IMR-90 (cell line): ENCODE measurements around the gene WDR49. TPM values are rescaled to one million over a fixed set of nuclear protein-coding genes. Genes with fewer than 3 reads are reported as not detected.

Experiments used
- ATAC-seq: fragments of 200-7000 bp; cut with Tn5 transposase; 2 replicates; pipeline ENCODE4 v1.9.1; 2020; ENCODE audit warnings: low read depth, mild to moderate bottlenecking, moderate library complexity
- BruUV-seq: library from RNA; stranded (reverse); fragments of 400-500 nt; replicated peaks from 2 replicates; lab custom pipeline; 2021; lab: Mats Ljungman, UMichigan
- CTCF ChIA-PET: fragments of 300-600 bp; formaldehyde crosslinking; extraction: SDS; loops from one replicate; lab custom pipeline; 2021; ENCODE audit warnings: antibody characterized with exemption; lab: Yijun Ruan, JAX
- POLR2A ChIA-PET: fragments of 300-600 bp; sonication (Branson Sonifier 250); formaldehyde crosslinking; loops from one replicate; lab custom pipeline; 2022; ENCODE audit warnings: antibody characterized with exemption; ENCODE audit not compliant: unreplicated experiment; lab: Charles Lee
- DNase-seq: peaks from one replicate; pipeline ENCODE4 v3.0.0; 2013
- H2AFZ ChIP-seq: replicated peaks from 2 replicates; pipeline ENCODE3; 2013; ENCODE audit warnings: low read length, mild to moderate bottlenecking; ENCODE audit not compliant: poor library complexity
- H2AK5ac ChIP-seq: 2 replicates; pipeline ENCODE4 v1.6.1; 2013; ENCODE audit warnings: low read depth, low read length, inconsistent platforms
- H2AK9ac ChIP-seq: replicated peaks from 2 replicates; pipeline ENCODE3; 2013; ENCODE audit warnings: mild to moderate bottlenecking, low read depth, low read length, moderate library complexity; ENCODE audit not compliant: poor library complexity
- H2BK120ac ChIP-seq: 2 replicates; pipeline ENCODE4 v1.6.1; 2013; ENCODE audit warnings: low read depth, low read length, inconsistent platforms
- H2BK15ac ChIP-seq: 3 replicates; pipeline ENCODE4 v1.6.1; 2013; ENCODE audit warnings: low read depth, low read length, inconsistent platforms
- H2BK20ac ChIP-seq: 2 replicates; pipeline ENCODE4 v1.6.1; 2013; ENCODE audit warnings: low read depth, mild to moderate bottlenecking, inconsistent platforms, low read length, moderate library complexity
- H2BK5ac ChIP-seq: 2 replicates; pipeline ENCODE4 v1.6.1; 2013; ENCODE audit warnings: mild to moderate bottlenecking, low read depth, low read length, inconsistent platforms; ENCODE audit not compliant: poor library complexity, severe bottlenecking
- H3K14ac ChIP-seq: replicated peaks from 2 replicates; pipeline ENCODE4 v1.6.1; 2013; ENCODE audit warnings: low read depth, low read length, inconsistent platforms
- H3K18ac ChIP-seq: 2 replicates; pipeline ENCODE4 v1.6.1; 2013; ENCODE audit warnings: low read depth, low read length, control low read depth
- H3K23ac ChIP-seq: 2 replicates; pipeline ENCODE4 v1.6.1; 2013; ENCODE audit warnings: low read depth, low read length, inconsistent platforms
- H3K27ac ChIP-seq: 2 replicates; pipeline ENCODE4 v1.5.1; 2013; ENCODE audit warnings: mild to moderate bottlenecking, control low read depth, low read length; ENCODE audit not compliant: insufficient read depth
- H3K27me3 ChIP-seq: 2 replicates; pipeline ENCODE4 v1.6.1; 2013; ENCODE audit warnings: low read length; ENCODE audit not compliant: control insufficient read depth, insufficient read depth
- H3K36me3 ChIP-seq: 2 replicates; pipeline ENCODE4 v1.6.1; 2013; ENCODE audit warnings: low read length, mixed read lengths; ENCODE audit not compliant: control insufficient read depth, insufficient read depth
- H3K4ac ChIP-seq: 2 replicates; pipeline ENCODE4 v1.6.1; 2013; ENCODE audit warnings: low read depth, low read length, inconsistent platforms
- H3K4me1 ChIP-seq: 2 replicates; pipeline ENCODE4 v1.6.1; 2013; ENCODE audit warnings: low read length, mixed read lengths; ENCODE audit not compliant: control insufficient read depth, insufficient read depth
- H3K4me2 ChIP-seq: 2 replicates; pipeline ENCODE4 v1.6.1; 2013; ENCODE audit warnings: low read depth, mild to moderate bottlenecking, control low read depth, low read length, moderate library complexity
- H3K4me3 ChIP-seq: 2 replicates; pipeline ENCODE4 v1.5.1; 2013; ENCODE audit warnings: low read depth, mild to moderate bottlenecking, control low read depth, low read length, moderate library complexity; ENCODE audit not compliant: insufficient read depth
- H3K56ac ChIP-seq: 2 replicates; pipeline ENCODE4 v1.6.1; 2013; ENCODE audit warnings: low read length, inconsistent platforms; ENCODE audit not compliant: insufficient read depth; ENCODE audit errors: extremely low read depth
- H3K79me1 ChIP-seq, 2 experiments: 2 replicates each; pipeline ENCODE4 v1.6.1; 2013; ENCODE audit warnings: low read length in 2 of 2, inconsistent platforms in 1 of 2, low read depth in 1 of 2
- H3K9ac ChIP-seq: 2 replicates; pipeline ENCODE4 v1.6.1; 2013; ENCODE audit warnings: low read depth, low read length, control low read depth
- H3K9me1 ChIP-seq: 2 replicates; pipeline ENCODE4 v1.6.1; 2013; ENCODE audit warnings: low read length, inconsistent platforms; ENCODE audit not compliant: insufficient read depth
- H3K9me3 ChIP-seq: 2 replicates; pipeline ENCODE4 v1.6.1; 2013; ENCODE audit warnings: low read length; ENCODE audit not compliant: control insufficient read depth, insufficient read depth
- H4K20me1 ChIP-seq: 2 replicates; pipeline ENCODE4 v1.6.1; 2013; ENCODE audit warnings: low read length, inconsistent platforms; ENCODE audit not compliant: insufficient read depth
- H4K5ac ChIP-seq: 2 replicates; pipeline ENCODE4 v1.6.1; 2013; ENCODE audit warnings: mild to moderate bottlenecking, low read depth, low read length, control low read depth
- H4K8ac ChIP-seq, 2 experiments: 2 replicates each; pipeline ENCODE4 v1.6.1; 2013; ENCODE audit warnings: low read depth in 2 of 2, low read length in 2 of 2, control low read depth in 1 of 2, inconsistent platforms in 1 of 2
- H4K91ac ChIP-seq: 2 replicates; pipeline ENCODE4 v1.6.1; 2013; ENCODE audit warnings: low read depth, low read length, inconsistent platforms; ENCODE audit not compliant: insufficient read depth
- BHLHE40 ChIP-seq: fragments of 150-350 bp; IDR thresholded peaks from 2 replicates; pipeline ENCODE4 v1.6.1; 2016; ENCODE audit warnings: mild to moderate bottlenecking, low read depth, low read length
- CEBPB ChIP-seq: IDR thresholded peaks from 2 replicates; pipeline ENCODE4 v1.6.1; 2012; ENCODE audit warnings: low read depth, low read length, improper control_type of control experiment
- CHD1 ChIP-seq: IDR thresholded peaks from 2 replicates; pipeline ENCODE4 v1.6.1; 2012; ENCODE audit warnings: low read depth, low read length, improper control_type of control experiment
- FOS ChIP-seq: fragments of 150-350 bp; IDR thresholded peaks from 2 replicates; pipeline ENCODE4 v1.6.1; 2016; ENCODE audit warnings: low read depth, low read length
- MAFK ChIP-seq: IDR thresholded peaks from 2 replicates; pipeline ENCODE4 v1.6.1; 2012; ENCODE audit warnings: low read depth, low read length, improper control_type of control experiment
- MAZ ChIP-seq: IDR thresholded peaks from 2 replicates; pipeline ENCODE4 v1.6.1; 2012; ENCODE audit warnings: low read depth, mild to moderate bottlenecking, low read length, improper control_type of control experiment, moderate library complexity, borderline replicate concordance
- MXI1 ChIP-seq: IDR thresholded peaks from 2 replicates; pipeline ENCODE4 v1.6.1; 2012; ENCODE audit warnings: low read depth, mild to moderate bottlenecking, low read length, moderate library complexity, borderline replicate concordance
- NFE2L2 ChIP-seq: fragments of 150-350 bp; IDR thresholded peaks from 2 replicates; pipeline ENCODE4 v1.6.1; 2016; ENCODE audit warnings: low read depth, mild to moderate bottlenecking, low read length
- POLR2A ChIP-seq: IDR thresholded peaks from 2 replicates; pipeline ENCODE4 v1.6.1; 2012; ENCODE audit warnings: mild to moderate bottlenecking, low read depth, low read length
- RAD21 ChIP-seq: IDR thresholded peaks from 2 replicates; pipeline ENCODE4 v1.6.1; 2012; ENCODE audit warnings: low read length, improper control_type of control experiment
- RCOR1 ChIP-seq: IDR thresholded peaks from 2 replicates; pipeline ENCODE4 v1.6.1; 2012; ENCODE audit warnings: mild to moderate bottlenecking, low read length, improper control_type of control experiment; ENCODE audit not compliant: insufficient replicate concordance
- RFX5 ChIP-seq: IDR thresholded peaks from 2 replicates; pipeline ENCODE4 v1.8.0; 2012; ENCODE audit warnings: low read depth, mild to moderate bottlenecking, low read length, moderate library complexity
- SMC3 ChIP-seq: fragments of 150-350 bp; IDR thresholded peaks from 2 replicates; pipeline ENCODE4 v1.6.1; 2016; ENCODE audit warnings: low read depth, mild to moderate bottlenecking, antibody characterized with exemption, low read length, moderate library complexity
- WGBS, 2 experiments: methylation state at CpG; one replicate each; pipeline versions ENCODE4 v1.1.5 to v1.1.7; 2013; ENCODE audit warnings: missing lambda C conversion rate in 2 of 2; ENCODE audit not compliant: insufficient read length in 1 of 2; ENCODE audit errors: extremely low coverage in 2 of 2; 5-methylcytosine and 5-hydroxymethylcytosine counted together
- dilution Hi-C: fragments of 300-500 bp; cut with HindIII; formaldehyde crosslinking; loops from one replicate; pipeline ENCODE4 v1.14.3; 2018; ENCODE audit warnings: low sequenced_read_pairs; ENCODE audit not compliant: unreplicated experiment
- in situ Hi-C: fragments of 300-500 bp; cut with MboI; formaldehyde crosslinking; loops from 3 replicates; pipeline ENCODE4 v1.14.3; 2019; ENCODE audit warnings: low sequenced_read_pairs, inconsistent platforms, mixed read lengths
- intact Hi-C: fragments of 100-400 bp; cut with micrococcal nuclease; formaldehyde crosslinking; loops from 2 replicates; pipeline ENCODE4 v1.10.0; 2022
- polyA plus RNA-seq, 3 experiments: library from polyadenylated mRNA; depleted of rRNA; stranded (reverse); fragments of >200 nt; gene quantifications; 2 replicates each; pipeline ENCODE4 v1.2.3, GENCODE V29; 2012; ENCODE audit warnings: low replicate concordance in 1 of 3
- total RNA-seq: library from RNA; depleted of rRNA; stranded (reverse); fragments of >200 nt; gene quantifications from 2 replicates; pipeline ENCODE4 v1.2.3, GENCODE V29; 2012
- TF ChIP-seq, protein P1 (sequence below): conservative IDR thresholded peaks from 2 replicates; pipeline ENCODE4 v1.5.1; 2012; ENCODE audit warnings: mild to moderate bottlenecking, low read depth, low read length, improper control_type of control experiment
- TF ChIP-seq, protein P2 (sequence below): fragments of 150-350 bp; IDR thresholded peaks from 2 replicates; pipeline ENCODE4 v1.6.1; 2017; ENCODE audit warnings: mild to moderate bottlenecking, antibody characterized with exemption, low read length, low read depth
- TF ChIP-seq, protein P3 (sequence below): fragments of 150-350 bp; IDR thresholded peaks from 2 replicates; pipeline ENCODE4 v1.6.1; 2016; ENCODE audit warnings: low read depth, mild to moderate bottlenecking, low read length, moderate library complexity, borderline replicate concordance

WDR49 gene
- total and polyA plus RNA-seq, 2 of the 4 experiments (the other 2 are of a cell fraction), result not detected

DNA sequence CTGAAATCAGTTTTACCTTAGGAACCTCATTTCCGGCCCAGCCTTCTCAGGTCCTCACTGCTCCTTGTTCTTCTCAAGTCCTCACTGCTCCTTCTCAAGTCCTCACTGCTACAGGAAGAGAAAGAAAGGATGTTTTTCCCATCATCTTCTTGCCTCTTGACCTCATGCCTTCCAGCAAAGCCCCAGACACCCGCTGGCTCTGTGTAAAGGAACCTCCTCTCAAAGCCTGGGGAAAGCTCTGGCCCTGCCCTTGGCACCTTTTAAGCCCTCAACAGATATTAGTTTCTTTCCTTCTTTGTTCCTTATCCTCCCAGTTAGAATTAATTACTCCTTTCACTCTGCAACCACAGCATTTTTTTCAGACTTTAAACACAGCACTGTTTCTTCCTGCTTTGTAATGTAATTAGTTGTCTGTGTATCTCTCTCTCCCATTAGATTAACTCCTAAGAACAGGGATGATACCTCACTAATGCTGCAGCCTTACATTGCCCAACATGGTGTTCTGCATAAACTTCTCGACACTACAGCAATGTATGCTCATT, 4.0 kb upstream of the WDR49 start:
- Histone ChIP-seq H2BK120ac (no peak overlapping the region), H3K4me1 (no peaks in the 10 kb centered on the region), H2AK5ac (no peak overlapping the region), H3K4me2 (no peak overlapping the region), H2AK9ac (no peak overlapping the region), H3K14ac (no peak overlapping the region), H2BK5ac (no peak overlapping the region), H2AFZ (no peak overlapping the region), H3K4ac (no peak overlapping the region), H3K36me3 (no peaks in the 10 kb centered on the region), H3K27me3 (no peaks in the 10 kb centered on the region), H3K56ac (no peak overlapping the region), H3K23ac (no peak overlapping the region), H3K4me3 (no peak overlapping the region), H2BK20ac (no peak overlapping the region), H4K20me1 (no peaks in the 10 kb centered on the region), H4K8ac (no peak overlapping the region), H3K27ac (no peak overlapping the region), H3K9me3 (no peaks in the 10 kb centered on the region), H4K5ac (no peak overlapping the region), H4K91ac (no peak overlapping the region), H3K9ac (no peak overlapping the region), H3K18ac (no peak overlapping the region), H2BK15ac (no peak overlapping the region), H3K79me1 (no peaks in the 10 kb centered on the region), H3K9me1 (no peaks in the 10 kb centered on the region)
- ATAC-seq (no peak), DNase-seq (no peak)
- no peak for TF ChIP-seq RAD21
- TF ChIP-seq NFE2L2, result no peak
- TF ChIP-seq, protein P1, sequence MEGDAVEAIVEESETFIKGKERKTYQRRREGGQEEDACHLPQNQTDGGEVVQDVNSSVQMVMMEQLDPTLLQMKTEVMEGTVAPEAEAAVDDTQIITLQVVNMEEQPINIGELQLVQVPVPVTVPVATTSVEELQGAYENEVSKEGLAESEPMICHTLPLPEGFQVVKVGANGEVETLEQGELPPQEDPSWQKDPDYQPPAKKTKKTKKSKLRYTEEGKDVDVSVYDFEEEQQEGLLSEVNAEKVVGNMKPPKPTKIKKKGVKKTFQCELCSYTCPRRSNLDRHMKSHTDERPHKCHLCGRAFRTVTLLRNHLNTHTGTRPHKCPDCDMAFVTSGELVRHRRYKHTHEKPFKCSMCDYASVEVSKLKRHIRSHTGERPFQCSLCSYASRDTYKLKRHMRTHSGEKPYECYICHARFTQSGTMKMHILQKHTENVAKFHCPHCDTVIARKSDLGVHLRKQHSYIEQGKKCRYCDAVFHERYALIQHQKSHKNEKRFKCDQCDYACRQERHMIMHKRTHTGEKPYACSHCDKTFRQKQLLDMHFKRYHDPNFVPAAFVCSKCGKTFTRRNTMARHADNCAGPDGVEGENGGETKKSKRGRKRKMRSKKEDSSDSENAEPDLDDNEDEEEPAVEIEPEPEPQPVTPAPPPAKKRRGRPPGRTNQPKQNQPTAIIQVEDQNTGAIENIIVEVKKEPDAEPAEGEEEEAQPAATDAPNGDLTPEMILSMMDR, result no peak
- no peak for TF ChIP-seq POLR2A
- TF ChIP-seq BHLHE40, result no peak
- no peak for TF ChIP-seq CHD1
- TF ChIP-seq, protein P2, sequence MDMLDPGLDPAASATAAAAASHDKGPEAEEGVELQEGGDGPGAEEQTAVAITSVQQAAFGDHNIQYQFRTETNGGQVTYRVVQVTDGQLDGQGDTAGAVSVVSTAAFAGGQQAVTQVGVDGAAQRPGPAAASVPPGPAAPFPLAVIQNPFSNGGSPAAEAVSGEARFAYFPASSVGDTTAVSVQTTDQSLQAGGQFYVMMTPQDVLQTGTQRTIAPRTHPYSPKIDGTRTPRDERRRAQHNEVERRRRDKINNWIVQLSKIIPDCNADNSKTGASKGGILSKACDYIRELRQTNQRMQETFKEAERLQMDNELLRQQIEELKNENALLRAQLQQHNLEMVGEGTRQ, result no peak
- TF ChIP-seq RFX5, result no peak
- TF ChIP-seq, protein P3, sequence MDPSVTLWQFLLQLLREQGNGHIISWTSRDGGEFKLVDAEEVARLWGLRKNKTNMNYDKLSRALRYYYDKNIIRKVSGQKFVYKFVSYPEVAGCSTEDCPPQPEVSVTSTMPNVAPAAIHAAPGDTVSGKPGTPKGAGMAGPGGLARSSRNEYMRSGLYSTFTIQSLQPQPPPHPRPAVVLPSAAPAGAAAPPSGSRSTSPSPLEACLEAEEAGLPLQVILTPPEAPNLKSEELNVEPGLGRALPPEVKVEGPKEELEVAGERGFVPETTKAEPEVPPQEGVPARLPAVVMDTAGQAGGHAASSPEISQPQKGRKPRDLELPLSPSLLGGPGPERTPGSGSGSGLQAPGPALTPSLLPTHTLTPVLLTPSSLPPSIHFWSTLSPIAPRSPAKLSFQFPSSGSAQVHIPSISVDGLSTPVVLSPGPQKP, result no peak
- no peak for TF ChIP-seq MAZ
- no peak for TF ChIP-seq MXI1
- TF ChIP-seq MAFK, result no peak
- TF ChIP-seq RCOR1, result no peak
- no peak for TF ChIP-seq SMC3
- TF ChIP-seq CEBPB, result no peak
- TF ChIP-seq FOS, result no peak
- ChIA-PET CTCF (no interaction called here), POLR2A (no interaction called here)
- in situ Hi-C loops, result no loop called here
- dilution Hi-C loops, result no loop called here
- no CpG with 5 or more reads among the region's 3 CpGs for WGBS, 2 experiments
- intact Hi-C loops, result no loop called here
- no TSS peak for BruUV-seq
